ENCODE data around the gene PDLIM7.

Gene PDLIM7

GRCh38 chr5:177511796-177512675 lies 14.6 kb upstream of the PDLIM7 start:
- no peak overlapping the region for H3K4me3 ChIP-seq (ENCODE audit: extremely low read depth, insufficient read depth, low read length, poor library complexity, severe bottlenecking)
- no peaks in the 10 kb centered on the region for H3K9me3 ChIP-seq (ENCODE audit: control insufficient read depth, low read length)
- 96 to 97% methylated on average over 30 to 31 of the region's 34 CpGs for WGBS, 2 experiments (ENCODE audit: insufficient coverage in 2 of 2)
- H3K36me3 ChIP-seq (ENCODE audit: control insufficient read depth, insufficient read depth, low read length): peaks cover 67% of the 10 kb centered on the region
- peaks cover 11% of the 10 kb centered on the region for H3K4me1 ChIP-seq (ENCODE audit: control insufficient read depth, insufficient read depth, low read length, poor library complexity, severe bottlenecking)
- no peak overlapping the region for H3K27ac ChIP-seq (ENCODE audit: low read depth, low read length, severe bottlenecking)

GRCh38 chr5:177511181-177511580 lies 13.8 kb upstream of the PDLIM7 start:
- Histone ChIP-seq H3K9me3 (ENCODE audit: control insufficient read depth, low read length) (no peaks in the 10 kb centered on the region), H3K4me1 (ENCODE audit: control insufficient read depth, insufficient read depth, low read length, poor library complexity, severe bottlenecking) (peaks cover 11% of the 10 kb centered on the region), H3K27ac (ENCODE audit: low read depth, low read length, severe bottlenecking) (no peak overlapping the region), H3K36me3 (ENCODE audit: control insufficient read depth, insufficient read depth, low read length) (peaks cover 69% of the 10 kb centered on the region), H3K4me3 (ENCODE audit: extremely low read depth, insufficient read depth, low read length, poor library complexity, severe bottlenecking) (no peak overlapping the region)
- WGBS, 2 experiments (ENCODE audit: insufficient coverage in 2 of 2): 82 to 93% methylated on average over 2 to 5 of the region's 5 CpGs

GRCh38 chr5:177510567-177511053 lies 13.2 kb upstream of the PDLIM7 start:
- peaks cover 66% of the 10 kb centered on the region for H3K36me3 ChIP-seq (ENCODE audit: control insufficient read depth, insufficient read depth, low read length)
- WGBS, 2 experiments (ENCODE audit: insufficient coverage in 2 of 2): 96 to 98% methylated on average over 15 of the region's 15 CpGs

GRCh38 chr5:177509991-177510566 lies 12.7 kb upstream of the PDLIM7 start:
- H3K4me3 ChIP-seq (ENCODE audit: extremely low read depth, insufficient read depth, low read length, poor library complexity, severe bottlenecking): no peak overlapping the region
- peaks cover 61% of the 10 kb centered on the region for H3K36me3 ChIP-seq (ENCODE audit: control insufficient read depth, insufficient read depth, low read length)
- WGBS, 2 experiments (ENCODE audit: insufficient coverage in 2 of 2): 92 to 97% methylated on average over 9 to 11 of the region's 11 CpGs
- H3K9me3 ChIP-seq (ENCODE audit: control insufficient read depth, low read length): no peaks in the 10 kb centered on the region
- peaks cover 11% of the 10 kb centered on the region for H3K4me1 ChIP-seq (ENCODE audit: control insufficient read depth, insufficient read depth, low read length, poor library complexity, severe bottlenecking)
- H3K27ac ChIP-seq (ENCODE audit: low read depth, low read length, severe bottlenecking): no peak overlapping the region

More at GRCh38 chr5:177510567-177511053, 13.2 kb upstream of the PDLIM7 start:
- Histone ChIP-seq H3K27ac (ENCODE audit: low read depth, low read length, severe bottlenecking) (no peak overlapping the region), H3K9me3 (ENCODE audit: control insufficient read depth, low read length) (no peaks in the 10 kb centered on the region), H3K4me1 (ENCODE audit: control insufficient read depth, insufficient read depth, low read length, poor library complexity, severe bottlenecking) (peaks cover 11% of the 10 kb centered on the region), H3K4me3 (ENCODE audit: extremely low read depth, insufficient read depth, low read length, poor library complexity, severe bottlenecking) (no peak overlapping the region)

- no peak within 1 kb of the TSS for H3K4me3 ChIP-seq (ENCODE audit: extremely low read depth, insufficient read depth, low read length, poor library complexity, severe bottlenecking)
- peaks cover 59% of the 10 kb centered on the region for H3K36me3 ChIP-seq (ENCODE audit: control insufficient read depth, insufficient read depth, low read length)
- H3K27ac ChIP-seq (ENCODE audit: low read depth, low read length, severe bottlenecking): no peak within 1 kb of the TSS
- 82% methylated on average over 9 to 19 of the region's 20 CpGs for WGBS, 2 experiments (ENCODE audit: insufficient coverage in 2 of 2)
- peaks cover 11% of the 10 kb centered on the region for H3K4me1 ChIP-seq (ENCODE audit: control insufficient read depth, insufficient read depth, low read length, poor library complexity, severe bottlenecking)
- no peaks in the 10 kb centered on the region for H3K9me3 ChIP-seq (ENCODE audit: control insufficient read depth, low read length)
Measured at GRCh38 chr5:177509381-177509951, 12.1 kb upstream of the PDLIM7 start, which contains the start of gene DOK3. TSS of gene DOK3 (minus strand) at chr5:177509826. CDS start at chr5:177509540, 286 bp downstream.

- Histone ChIP-seq H3K4me1 (ENCODE audit: control insufficient read depth, insufficient read depth, low read length, poor library complexity, severe bottlenecking) (peaks cover 11% of the 10 kb centered on the region), H3K27ac (ENCODE audit: low read depth, low read length, severe bottlenecking) (no peak overlapping the region), H3K4me3 (ENCODE audit: extremely low read depth, insufficient read depth, low read length, poor library complexity, severe bottlenecking) (no peak overlapping the region), H3K9me3 (ENCODE audit: control insufficient read depth, low read length) (no peaks in the 10 kb centered on the region), H3K36me3 (ENCODE audit: control insufficient read depth, insufficient read depth, low read length) (peaks cover 53% of the 10 kb centered on the region)
- 81 to 84% methylated on average over 6 to 8 of the region's 8 CpGs for WGBS, 2 experiments (ENCODE audit: insufficient coverage in 2 of 2)
Measured at GRCh38 chr5:177508837-177509236, 11.4 kb upstream of the PDLIM7 start.

GRCh38 chr5:177508221-177508611 lies 10.8 kb upstream of the PDLIM7 start:
- no peak overlapping the region for H3K4me3 ChIP-seq (ENCODE audit: extremely low read depth, insufficient read depth, low read length, poor library complexity, severe bottlenecking)
- H3K9me3 ChIP-seq (ENCODE audit: control insufficient read depth, low read length): no peaks in the 10 kb centered on the region
- WGBS, 2 experiments (ENCODE audit: insufficient coverage in 2 of 2): 98% methylated on average over 23 to 24 of the region's 26 CpGs
- H3K27ac ChIP-seq (ENCODE audit: low read depth, low read length, severe bottlenecking): no peak overlapping the region
- peaks cover 53% of the 10 kb centered on the region for H3K36me3 ChIP-seq (ENCODE audit: control insufficient read depth, insufficient read depth, low read length)
- H3K4me1 ChIP-seq (ENCODE audit: control insufficient read depth, insufficient read depth, low read length, poor library complexity, severe bottlenecking): peaks cover 11% of the 10 kb centered on the region

- Histone ChIP-seq H3K4me1 (ENCODE audit: control insufficient read depth, insufficient read depth, low read length, poor library complexity, severe bottlenecking) (peaks cover 11% of the 10 kb centered on the region), H3K36me3 (ENCODE audit: control insufficient read depth, insufficient read depth, low read length) (peaks cover 52% of the 10 kb centered on the region), H3K4me3 (ENCODE audit: extremely low read depth, insufficient read depth, low read length, poor library complexity, severe bottlenecking) (no peak overlapping the region), H3K27ac (ENCODE audit: low read depth, low read length, severe bottlenecking) (no peak overlapping the region), H3K9me3 (ENCODE audit: control insufficient read depth, low read length) (no peaks in the 10 kb centered on the region)
- 93% methylated on average over 13 to 16 of the region's 17 CpGs for WGBS, 2 experiments (ENCODE audit: insufficient coverage in 2 of 2)
Measured at GRCh38 chr5:177507596-177508220, 10.3 kb upstream of the PDLIM7 start.

GRCh38 chr5:177507165-177507564 lies 9.8 kb upstream of the PDLIM7 start:
- H3K4me1 ChIP-seq (ENCODE audit: control insufficient read depth, insufficient read depth, low read length, poor library complexity, severe bottlenecking): peaks cover 11% of the 10 kb centered on the region
- H3K27ac ChIP-seq (ENCODE audit: low read depth, low read length, severe bottlenecking): no peak overlapping the region
- H3K36me3 ChIP-seq (ENCODE audit: control insufficient read depth, insufficient read depth, low read length): peaks cover 46% of the 10 kb centered on the region
- no peak overlapping the region for H3K4me3 ChIP-seq (ENCODE audit: extremely low read depth, insufficient read depth, low read length, poor library complexity, severe bottlenecking)
- H3K9me3 ChIP-seq (ENCODE audit: control insufficient read depth, low read length): no peaks in the 10 kb centered on the region
- WGBS, 2 experiments (ENCODE audit: insufficient coverage in 2 of 2): 87 to 90% methylated on average over 6 to 9 of the region's 9 CpGs

GRCh38 chr5:177505075-177505474 lies 7.7 kb upstream of the PDLIM7 start:
- Histone ChIP-seq H3K4me3 (ENCODE audit: extremely low read depth, insufficient read depth, low read length, poor library complexity, severe bottlenecking) (no peak overlapping the region), H3K4me1 (ENCODE audit: control insufficient read depth, insufficient read depth, low read length, poor library complexity, severe bottlenecking) (peaks cover 21% of the 10 kb centered on the region), H3K27ac (ENCODE audit: low read depth, low read length, severe bottlenecking) (no peak overlapping the region), H3K9me3 (ENCODE audit: control insufficient read depth, low read length) (no peaks in the 10 kb centered on the region), H3K36me3 (ENCODE audit: control insufficient read depth, insufficient read depth, low read length) (peaks cover 29% of the 10 kb centered on the region)
- WGBS, 2 experiments (ENCODE audit: insufficient coverage in 2 of 2): 93 to 100% methylated on average over 2 to 4 of the region's 4 CpGs
